AG09319 (cell line): Measurements from ENCODE around the gene HOXD12.

ENCODE experiments used
- DNase-seq: peaks from one replicate; pipeline ENCODE4 v3.0.0-alpha.2; 2010; ENCODE audit warnings: low read depth; ENCODE audit errors: extremely low read depth
- TF ChIP-seq, protein P1 (sequence below): IDR thresholded peaks from 2 replicates; pipeline ENCODE4 v1.5.1; 2011; ENCODE audit warnings: low read depth, mild to moderate bottlenecking, inconsistent platforms, low read length, moderate library complexity

The HOXD12 gene

DNA sequence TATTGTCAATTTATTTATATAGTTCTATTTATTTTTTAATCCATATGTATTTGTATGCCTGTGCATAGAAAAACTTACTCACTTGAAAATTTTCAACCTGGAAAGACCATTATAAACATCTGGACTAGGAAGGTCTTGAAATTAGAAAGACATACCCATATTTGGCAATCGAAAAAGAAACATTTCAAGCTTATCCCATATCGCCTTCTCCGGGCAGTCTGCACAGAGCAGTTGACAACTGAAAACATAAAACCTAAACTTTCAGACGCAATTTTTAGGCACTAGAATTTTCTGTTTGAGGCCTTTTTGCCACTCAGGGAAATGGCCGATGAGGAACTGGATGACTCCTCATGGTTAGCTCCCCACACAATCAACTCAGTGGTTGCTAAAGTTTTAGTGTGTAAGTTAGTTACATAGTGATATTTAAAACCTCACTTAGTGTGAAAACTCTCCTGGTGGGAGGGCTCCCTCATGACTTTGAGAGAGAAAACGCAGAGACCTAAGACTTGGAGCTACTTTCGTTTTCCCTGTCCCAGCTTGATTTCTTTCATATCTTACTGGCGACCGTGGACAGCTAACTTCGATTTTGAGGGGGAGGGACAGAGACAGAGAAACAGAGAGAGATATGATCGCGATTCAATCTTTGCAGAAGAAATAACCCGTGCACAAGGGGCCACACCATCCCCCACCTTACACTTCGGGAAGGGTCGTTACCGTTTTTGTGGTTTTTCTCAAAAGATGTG, 3.2 kb upstream of the HOXD12 start:
- TF ChIP-seq, protein P1, sequence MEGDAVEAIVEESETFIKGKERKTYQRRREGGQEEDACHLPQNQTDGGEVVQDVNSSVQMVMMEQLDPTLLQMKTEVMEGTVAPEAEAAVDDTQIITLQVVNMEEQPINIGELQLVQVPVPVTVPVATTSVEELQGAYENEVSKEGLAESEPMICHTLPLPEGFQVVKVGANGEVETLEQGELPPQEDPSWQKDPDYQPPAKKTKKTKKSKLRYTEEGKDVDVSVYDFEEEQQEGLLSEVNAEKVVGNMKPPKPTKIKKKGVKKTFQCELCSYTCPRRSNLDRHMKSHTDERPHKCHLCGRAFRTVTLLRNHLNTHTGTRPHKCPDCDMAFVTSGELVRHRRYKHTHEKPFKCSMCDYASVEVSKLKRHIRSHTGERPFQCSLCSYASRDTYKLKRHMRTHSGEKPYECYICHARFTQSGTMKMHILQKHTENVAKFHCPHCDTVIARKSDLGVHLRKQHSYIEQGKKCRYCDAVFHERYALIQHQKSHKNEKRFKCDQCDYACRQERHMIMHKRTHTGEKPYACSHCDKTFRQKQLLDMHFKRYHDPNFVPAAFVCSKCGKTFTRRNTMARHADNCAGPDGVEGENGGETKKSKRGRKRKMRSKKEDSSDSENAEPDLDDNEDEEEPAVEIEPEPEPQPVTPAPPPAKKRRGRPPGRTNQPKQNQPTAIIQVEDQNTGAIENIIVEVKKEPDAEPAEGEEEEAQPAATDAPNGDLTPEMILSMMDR: no peak
- no peak for DNase-seq

DNA sequence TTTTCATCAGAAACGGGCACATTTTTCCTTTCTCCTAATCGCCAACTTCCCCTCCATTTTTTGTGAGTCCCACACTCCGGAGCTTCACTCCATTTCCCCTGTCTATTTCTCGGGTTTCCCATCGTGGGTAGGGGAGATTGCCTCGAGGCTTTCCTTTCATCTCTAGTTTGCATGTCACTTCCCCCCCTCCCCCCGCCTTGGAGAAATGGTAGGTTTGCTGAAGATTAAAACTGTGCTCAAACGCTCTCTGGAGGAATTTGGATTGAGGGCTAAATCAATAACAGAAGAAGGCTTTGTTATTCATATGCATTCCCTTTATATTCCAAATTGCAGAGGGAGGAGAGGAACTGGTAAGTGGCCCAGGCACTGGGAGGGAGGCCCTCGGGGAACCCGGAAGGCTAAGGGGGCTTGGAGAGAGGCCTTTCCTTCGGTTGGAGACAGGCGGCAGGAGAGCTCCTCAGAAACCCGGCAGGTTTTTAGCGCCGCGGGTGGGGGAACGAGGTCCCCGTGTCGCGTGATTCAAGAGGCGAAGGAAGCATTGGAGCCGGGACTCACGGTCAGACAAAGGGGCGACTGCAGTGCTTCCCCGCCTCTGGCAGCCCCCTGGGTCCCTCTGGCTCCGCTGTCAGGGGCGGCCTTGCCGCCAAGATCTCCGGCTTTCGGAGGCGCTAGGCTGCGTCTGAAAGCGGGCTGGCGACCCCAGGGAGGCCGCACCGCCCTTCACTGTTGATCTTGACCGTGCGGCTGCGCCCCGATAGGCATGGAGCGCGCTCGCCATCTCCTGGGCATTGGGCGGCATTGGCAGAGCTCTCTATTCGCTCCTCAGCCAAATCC, 2.4 kb upstream of the HOXD12 start:
- TF ChIP-seq, protein P1: peak; percentile 88
- no peak for DNase-seq

DNA sequence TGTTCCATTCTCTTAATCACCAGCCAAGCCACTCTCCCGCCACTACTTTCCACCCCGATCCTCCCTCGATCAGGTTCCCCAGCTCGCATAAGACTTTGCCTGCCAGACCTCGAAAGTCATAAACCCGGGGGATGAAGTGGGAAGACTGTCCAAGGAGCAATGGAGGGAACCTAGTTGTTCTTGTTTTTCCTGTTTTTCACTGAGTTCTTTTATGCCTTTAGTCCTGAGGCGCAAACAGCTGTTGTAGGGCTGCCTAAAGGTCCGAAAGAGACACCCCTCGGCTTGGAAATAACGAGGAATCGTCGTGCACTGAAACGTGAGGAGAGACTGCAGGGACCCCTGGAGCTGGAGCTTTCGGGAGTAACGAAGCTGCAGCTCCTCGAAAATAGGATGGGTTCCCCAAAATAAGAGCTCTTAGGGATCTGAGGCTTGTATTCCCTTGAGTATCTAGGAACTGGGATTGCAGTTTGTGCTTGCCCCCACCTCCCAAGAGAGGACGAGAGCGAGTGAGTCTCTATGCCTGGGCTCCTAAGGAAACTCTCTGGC, 1.7 kb upstream of the HOXD12 start:
- no peak for DNase-seq
- TF ChIP-seq, protein P1: no peak

DNA sequence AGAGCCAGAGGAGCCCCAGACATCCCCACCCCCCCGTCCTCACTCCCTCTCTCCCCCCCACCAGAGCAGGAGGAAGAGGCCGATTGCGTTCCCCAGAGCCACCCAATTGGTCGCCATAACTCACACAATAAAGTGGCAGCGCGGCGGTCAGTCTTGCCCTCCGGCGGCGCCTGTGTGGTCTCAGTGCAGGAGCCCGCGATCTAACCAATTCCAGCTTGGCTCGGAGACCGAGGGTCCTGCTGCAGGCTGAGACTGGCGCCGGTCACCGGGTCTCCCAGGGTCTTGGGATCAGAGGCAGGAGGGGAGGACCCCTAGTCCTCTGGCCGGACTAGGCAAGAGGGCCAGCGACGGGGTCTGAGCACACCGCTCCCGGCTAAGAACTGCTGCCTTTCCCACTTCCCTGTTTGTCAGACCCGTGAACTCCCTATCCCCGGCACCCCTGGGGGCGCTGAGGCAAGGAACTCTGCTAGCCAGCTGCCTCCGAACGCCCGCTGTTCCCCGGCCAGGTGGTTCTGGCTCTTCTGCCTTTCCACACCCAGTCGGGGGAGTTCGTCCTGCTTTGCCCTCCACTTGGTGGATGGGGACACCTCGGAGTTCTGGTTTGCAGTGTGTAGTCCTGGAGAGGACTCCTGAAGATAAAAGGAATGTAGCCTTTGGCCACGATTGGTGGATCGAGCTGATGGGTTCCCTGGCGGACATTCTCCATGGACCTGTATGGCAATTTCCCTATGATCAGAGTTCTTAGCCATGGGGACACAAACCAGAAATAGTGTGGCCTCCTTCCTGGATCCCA, 1.0 kb upstream of the HOXD12 start:
- no peak for DNase-seq
- TF ChIP-seq, protein P1: no peak

DNA sequence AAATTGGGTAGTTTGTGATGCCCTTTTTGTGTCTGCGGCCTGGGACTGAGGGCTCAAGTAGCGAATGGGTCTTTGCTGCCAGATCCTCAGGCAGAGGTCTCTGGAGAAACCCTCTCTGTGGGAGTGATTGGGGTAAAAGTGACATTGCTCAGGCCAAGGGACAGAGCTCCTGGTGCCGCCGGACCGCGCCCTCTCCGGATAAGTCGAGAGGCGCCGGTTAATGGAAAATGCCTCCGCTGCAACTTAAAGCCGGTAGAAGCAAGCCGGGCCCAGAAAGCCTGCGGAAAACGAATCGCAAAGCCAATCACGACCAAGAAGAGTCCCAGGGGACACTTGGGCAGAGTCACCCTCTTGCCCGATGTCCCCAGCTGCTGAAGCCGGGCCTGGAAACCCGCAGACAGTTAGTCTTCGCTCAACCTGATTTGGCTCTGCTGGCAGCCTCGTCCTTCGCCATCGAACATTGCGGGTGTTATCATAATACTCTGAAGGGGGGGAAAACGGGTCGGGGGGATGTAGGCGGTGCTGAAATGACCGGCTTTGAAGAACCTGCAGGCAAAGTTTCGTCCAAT, 352 bp upstream of the HOXD12 start:
- TF ChIP-seq, protein P1: no peak
- no peak for DNase-seq

DNA sequence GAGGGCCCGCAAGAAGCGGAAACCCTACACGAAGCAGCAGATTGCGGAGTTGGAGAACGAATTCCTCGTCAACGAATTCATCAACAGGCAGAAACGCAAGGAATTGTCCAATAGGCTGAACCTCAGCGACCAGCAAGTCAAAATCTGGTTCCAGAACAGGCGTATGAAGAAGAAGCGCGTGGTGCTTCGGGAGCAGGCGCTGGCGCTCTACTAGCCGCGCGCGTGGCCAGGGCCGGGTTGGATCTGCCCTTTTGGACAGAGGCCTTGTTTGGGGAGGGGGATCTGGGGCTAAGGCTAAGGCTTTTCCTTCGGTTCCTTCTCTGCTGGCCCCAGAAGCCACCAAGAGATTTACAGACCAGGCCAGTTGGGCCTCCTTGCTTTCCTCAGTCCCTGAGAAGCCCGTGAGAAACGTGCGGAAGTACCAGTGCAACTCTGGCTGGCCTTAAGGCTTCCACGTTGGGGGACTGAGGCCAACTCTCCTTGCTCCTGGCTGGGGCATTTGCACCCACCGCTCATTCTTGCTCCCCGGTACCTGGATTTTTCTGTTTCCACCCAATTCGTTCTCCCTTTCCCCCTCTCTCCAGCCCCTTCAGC, 1.0 kb downstream of the HOXD12 start:
- TF ChIP-seq, protein P1: no peak
- no peak for DNase-seq
